SIG-M5 treated with dmso at 0.1 percent for 504 hours (cell line): ENCODE data around the gene CNTN5.
"Not testable (repeated sequence)": the region's sequence is repeated elsewhere in the genome, so short reads cannot be mapped to it uniquely, and the experiment has no call there.

ENCODE experiments used
- DNase-seq: peaks from one replicate; lab custom pipeline; 2025; ENCODE audit not compliant: unreplicated experiment; lab: John Stamatoyannopoulos, UW

CNTN5 gene

GRCh38 chr11:99268886-99269285 is 248.1 kb downstream of the CNTN5 start:
- no peak for DNase-seq

DNA sequence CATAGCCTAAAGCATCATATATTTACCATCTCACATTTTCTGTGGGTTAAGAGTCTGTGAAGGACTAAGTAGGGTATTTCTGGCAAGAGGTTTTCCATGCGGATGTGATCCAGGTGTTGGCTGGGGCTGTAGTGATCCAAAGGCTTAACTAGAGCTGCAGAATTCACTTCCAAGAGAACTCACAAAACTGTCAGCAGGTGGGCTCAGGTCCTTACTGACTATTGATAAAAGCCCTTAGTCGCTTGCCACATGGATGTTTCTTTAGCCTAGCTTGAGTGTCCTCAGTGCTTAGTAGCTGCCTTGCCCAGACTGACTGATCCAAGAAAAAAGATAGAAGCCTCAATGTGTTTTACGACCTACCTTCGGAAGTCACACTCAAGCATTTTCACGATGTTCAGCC is 250.8 kb downstream of the CNTN5 start:
- DNase-seq: no peak

DNA sequence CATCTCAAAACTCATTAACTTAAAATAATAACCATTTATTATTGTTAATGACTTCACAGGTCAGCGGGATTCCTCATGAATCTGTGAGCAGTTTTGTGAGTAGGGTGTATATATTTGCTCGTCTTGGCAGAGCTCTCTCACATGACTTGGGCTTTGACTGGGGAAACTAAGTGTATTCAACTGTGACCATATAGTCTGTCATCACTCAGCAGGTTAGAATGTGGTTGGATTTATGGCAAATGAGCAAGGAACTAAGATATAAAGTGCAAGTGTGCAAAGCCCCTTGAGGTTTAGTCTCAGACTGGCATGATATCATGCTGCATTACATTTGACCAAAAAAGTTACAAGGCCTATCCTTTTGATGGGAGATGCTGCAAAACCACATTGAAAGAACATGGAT is 254.8 kb downstream of the CNTN5 start:
- no peak for DNase-seq

GRCh38 chr11:99277281-99277680 is 256.5 kb downstream of the CNTN5 start:
- DNase-seq: no peak

DNA sequence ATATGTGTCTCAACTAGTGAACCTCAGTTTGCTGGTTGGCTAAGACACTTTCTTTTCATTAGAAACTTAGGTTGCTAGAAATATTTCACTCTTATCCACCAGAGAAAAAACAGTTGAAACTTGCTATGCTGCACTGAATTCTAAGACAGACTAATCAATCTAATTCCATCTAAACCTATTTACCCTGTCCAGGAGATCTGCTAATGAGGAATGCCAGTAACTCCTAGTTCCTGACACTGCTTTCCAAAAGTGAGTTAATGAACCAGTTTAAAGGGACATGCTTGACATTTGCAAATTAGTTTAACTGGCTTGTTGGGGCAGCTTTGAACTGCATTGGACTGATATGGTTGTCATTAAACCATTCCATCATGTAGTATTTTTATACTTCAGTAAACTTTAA is 258.5 kb downstream of the CNTN5 start:
- no peak for DNase-seq

DNA sequence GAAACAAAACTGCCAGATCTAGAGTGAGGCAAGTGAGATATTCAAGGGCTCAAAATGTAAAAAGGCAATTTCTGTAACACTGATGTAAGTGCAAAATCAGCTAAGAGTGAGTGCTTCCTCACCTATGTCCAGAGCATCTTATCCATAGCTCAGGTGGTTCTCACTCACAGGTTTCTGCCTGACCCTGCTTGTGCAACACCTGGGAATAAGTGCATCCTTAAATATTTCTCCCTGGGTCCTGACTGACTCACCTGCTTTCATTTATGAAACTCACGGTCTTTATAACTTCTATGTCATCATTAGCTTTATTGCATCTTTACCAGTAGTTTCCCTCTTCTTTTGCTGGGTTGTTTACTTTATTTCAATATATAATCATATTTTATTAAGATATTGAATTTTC is 260.6 kb downstream of the CNTN5 start:
- no peak for DNase-seq

GRCh38 chr11:99297925-99298324 is 277.2 kb downstream of the CNTN5 start:
- not testable (repeated sequence) for DNase-seq

GRCh38 chr11:99307510-99308088 is 286.9 kb downstream of the CNTN5 start:
- DNase-seq: no peak

- no peak for DNase-seq
Observed at GRCh38 chr11:99311870-99312269, 291.1 kb downstream of the CNTN5 start.

DNA sequence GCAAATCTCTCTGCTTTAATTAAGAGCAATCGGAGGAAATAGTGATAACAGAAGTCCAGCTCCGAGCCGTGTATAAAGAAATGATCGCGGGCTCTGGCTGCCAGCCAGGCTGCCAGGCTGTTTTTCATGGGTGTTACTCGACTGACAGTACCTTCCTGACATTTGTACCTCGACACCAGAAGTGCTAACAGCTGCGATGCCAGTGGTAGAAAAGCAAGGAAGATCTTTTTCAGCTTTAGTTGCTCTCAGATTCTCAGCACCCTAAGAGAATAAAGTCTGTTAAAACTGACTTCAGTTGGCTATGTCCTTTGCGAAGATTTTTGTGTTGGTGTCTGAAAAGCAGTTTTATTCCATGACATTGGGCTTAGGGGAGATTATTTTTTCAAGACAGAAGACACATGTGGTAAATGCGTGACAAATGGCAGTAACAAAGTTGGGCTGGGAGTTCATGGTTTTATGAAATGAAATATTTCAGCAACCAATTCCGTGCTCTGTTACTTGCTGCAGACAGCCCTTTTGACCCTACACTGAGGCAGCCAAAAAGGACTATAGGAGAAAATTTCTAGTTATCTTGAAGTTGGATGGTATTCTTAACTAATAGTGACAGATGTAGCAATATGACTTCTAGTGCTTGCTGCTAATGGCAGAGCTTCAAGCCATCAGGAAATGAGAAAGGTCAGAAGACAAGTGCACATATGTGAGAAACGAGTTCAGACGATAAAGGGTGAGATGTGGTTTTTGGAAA is 296.2 kb downstream of the CNTN5 start:
- no peak for DNase-seq

DNA sequence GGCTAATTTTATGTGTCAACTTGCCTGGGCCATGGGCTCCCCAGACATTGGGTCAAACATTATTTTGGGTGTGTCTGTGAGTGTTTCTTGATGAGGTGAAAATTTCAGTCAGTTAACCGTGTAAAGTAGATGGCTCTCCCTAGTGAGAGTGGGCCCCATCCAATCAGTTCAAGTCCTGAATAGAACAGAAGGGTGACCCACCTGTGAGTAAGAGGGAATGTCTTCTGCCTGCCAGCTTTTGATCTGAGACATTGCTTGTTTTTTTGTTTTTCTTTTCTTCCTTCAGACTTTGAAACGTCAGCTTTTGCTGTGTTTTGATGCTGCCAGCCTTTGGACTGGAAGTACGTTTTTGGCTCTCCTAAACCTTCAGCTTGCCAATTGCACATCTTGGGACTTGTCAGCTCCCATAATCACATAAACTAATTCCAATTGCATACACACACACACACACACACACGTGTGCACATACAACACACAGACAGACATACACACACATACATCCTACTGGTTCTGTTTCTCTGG is 300.1 kb downstream of the CNTN5 start:
- no peak for DNase-seq

DNA sequence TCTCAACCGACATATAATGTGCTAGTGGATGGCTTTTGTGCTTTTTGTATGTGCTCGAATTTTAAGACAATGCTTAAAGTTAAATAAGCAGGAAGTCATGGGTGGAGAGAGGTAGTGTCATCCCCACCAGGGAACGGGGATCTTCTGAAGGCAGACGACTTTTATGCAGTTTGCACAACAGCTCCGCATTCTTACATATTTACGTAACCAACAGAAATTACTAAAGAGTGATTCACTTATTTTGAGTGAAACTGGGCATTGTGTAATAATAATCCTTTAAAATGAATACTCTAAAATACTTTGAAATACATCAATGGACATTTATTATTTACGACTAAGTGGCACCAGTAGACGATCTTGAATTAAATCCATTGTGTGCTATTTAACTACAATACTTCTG is 305.1 kb downstream of the CNTN5 start:
- peak; percentile 81 for DNase-seq

GRCh38 chr11:99327066-99327465 is 306.3 kb downstream of the CNTN5 start:
- no peak for DNase-seq

- no peak for DNase-seq
Observed at GRCh38 chr11:99327527-99327926, 306.8 kb downstream of the CNTN5 start.

- no peak for DNase-seq
Observed at GRCh38 chr11:99333621-99334020, 312.9 kb downstream of the CNTN5 start.

GRCh38 chr11:99343117-99343516 is 322.4 kb downstream of the CNTN5 start:
- DNase-seq: no peak

DNA sequence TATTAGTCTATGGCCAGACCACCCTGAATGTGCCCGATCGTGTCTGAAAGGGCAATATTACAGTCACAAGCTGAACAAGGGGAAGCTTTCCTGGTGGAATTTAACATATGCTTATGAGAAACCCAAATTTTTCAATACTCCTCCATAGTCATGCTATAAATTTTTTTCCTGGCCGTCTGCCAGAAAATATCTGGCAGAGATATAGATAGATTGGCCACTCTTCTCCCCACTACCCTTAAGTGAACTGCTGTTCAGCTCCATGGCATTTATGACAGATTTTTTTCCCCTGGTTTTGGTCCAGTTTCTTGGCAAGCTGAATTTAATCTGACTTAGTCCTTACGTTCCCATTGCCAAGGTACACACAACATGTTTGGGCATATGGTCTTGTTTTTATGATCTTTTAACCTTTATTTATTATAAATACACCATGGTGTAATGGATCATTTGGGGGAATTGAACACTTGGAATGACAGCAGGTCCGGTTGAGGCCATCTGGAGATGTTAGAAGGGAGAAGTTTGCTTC is 328.5 kb downstream of the CNTN5 start:
- DNase-seq: no peak

DNA sequence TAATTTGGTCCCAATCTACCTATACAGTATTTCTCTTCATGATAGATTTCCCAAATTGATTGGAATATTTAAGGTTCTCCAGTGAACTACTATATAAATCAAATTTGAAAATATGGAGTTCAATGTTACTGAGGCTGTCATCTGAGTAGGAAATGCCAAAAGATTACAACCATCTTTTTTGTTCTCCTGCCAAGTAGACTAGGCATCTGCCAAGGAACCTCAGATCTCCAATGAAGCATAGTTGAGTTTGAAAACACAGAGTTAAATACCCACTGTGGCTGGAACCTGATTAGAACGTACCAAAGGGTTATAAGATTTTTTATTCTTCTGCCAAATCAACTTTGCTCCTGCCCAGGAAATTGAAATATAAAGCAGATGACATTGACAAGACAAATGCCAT is 330.9 kb downstream of the CNTN5 start:
- no peak for DNase-seq

GRCh38 chr11:99352642-99353041 is 331.9 kb downstream of the CNTN5 start:
- DNase-seq: no peak

DNA sequence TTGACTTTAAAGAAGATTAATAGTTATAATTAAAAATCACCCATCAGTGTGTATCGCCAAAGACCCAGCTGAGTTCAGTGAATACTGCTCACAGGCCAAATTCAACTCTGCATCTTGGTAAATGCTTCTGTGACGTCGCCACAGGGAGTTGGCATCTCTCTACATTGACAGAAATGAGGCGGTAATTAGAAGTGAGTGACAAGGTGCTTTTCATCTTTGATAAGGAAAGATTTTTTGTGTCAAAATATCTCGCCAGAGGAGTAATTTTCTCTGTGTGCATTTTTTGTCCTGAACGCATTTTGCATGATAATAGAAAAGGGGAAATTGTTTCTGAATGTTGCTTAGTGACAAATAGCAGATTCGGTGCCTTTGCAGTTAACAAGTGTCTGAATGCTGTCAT is 345.8 kb downstream of the CNTN5 start:
- no peak for DNase-seq

DNA sequence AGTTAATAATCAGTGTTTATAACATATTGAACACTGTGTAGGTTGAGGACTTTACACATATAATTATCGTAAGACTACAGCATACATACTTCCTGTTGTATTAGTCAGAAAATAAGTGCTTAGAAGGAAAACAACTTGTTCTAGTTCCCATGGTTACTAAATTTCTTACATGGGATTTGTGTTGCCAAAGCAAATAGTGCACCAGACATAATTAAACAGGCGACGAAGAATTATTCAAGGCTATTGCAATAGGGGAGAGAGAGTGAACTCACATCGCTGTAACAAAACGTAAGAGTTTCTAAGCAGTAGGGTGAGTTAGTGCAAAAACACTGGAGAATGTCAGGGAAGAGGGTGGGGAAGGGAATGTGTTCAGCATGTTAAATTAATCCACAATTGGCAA is 347.8 kb downstream of the CNTN5 start:
- DNase-seq: no peak

DNA sequence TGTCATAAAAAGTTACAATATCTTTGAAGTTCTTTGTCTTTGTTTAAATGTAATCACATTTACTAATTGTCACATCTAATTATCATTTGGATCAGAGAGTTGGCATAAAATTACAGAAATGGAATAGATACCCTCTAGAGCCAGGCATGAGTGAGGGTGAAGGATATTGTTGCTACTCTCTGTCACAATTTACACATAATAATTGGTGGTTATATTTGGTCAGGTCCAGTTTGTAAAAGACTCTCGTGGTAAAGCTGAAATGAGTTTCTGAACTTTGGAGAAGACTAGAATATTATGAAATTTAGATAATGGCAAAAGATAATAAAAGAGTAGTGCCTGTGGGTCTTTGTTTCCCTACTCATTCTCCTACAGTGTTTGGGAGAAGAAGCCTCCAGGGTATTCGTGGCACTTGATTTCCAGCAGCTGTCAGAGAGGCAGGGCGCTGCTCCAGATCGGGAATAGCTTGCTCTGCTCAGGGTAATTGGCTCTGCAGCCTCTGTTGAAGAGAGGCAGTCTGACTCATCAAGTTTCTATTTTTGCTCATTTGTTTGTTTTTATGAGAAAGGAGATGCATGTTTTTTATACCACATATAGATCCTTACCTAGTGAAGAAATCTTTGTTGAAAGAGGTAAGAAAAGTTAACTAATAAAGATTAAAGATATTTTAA is 349.9 kb downstream of the CNTN5 start:
- no peak for DNase-seq
